Testis (tissue), 2 donors: ENCODE data around the gene ARHGAP32.
"Not testable (repeated sequence)": the region's sequence is repeated elsewhere in the genome, so short reads cannot be mapped to it uniquely, and the experiment has no call there.

Source experiments
- CTCF ChIP-seq, 3 experiments: fragments of 450-650 bp in 2 of 3; fragments of 200-600 bp in 1 of 3; sonication (generic) in 1 of 3; IDR thresholded peaks; one replicate each; pipeline ENCODE4 v1.5.1; 2016 to 2019; ENCODE audit warnings: antibody characterized with exemption in 3 of 3, mild to moderate bottlenecking in 2 of 3, moderate library complexity in 1 of 3
- POLR2A ChIP-seq: fragments of 450-650 bp; IDR thresholded peaks from one replicate; pipeline ENCODE4 v1.6.1; 2017; ENCODE audit warnings: antibody characterized with exemption, mild to moderate bottlenecking, moderate library complexity

DNA sequence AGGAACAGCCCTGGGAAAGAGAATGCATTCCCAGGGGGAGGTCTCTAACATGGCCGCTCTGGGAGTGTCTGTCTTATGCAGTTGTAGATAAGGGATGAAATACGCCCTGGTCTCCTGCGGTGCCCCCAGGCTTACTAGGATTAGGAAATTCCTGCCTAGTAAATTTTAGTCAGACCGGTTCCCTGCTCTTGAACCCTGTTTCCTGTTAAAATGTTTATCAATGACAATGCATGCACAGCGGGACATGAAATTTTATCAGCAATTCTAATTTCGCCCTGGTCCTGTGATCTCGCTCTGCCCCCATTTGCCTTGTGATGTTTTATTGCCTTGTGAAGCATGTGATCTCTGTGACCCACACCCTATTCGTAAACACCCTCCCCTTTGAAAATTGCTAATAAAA lies 193.0 kb downstream of the ARHGAP32 start:
- not testable (repeated sequence) for TF ChIP-seq POLR2A; CTCF (IDR thresholded peaks at IDR 0.05)
